Naive thymus-derived CD8-positive, alpha-beta T cell (primary cell): ENCODE results near the gene CTIF. TPM values are rescaled to one million over a fixed set of nuclear protein-coding genes. Genes with fewer than 3 reads are reported as not detected.
"Not testable (repeated sequence)": the region's sequence is repeated elsewhere in the genome, so short reads cannot be mapped to it uniquely, and the experiment has no call there.

Experiments used
- ATAC-seq, 2 donors: fragments of 150-1000 bp; cut with Tn5 transposase in 1 of 2; sonication (Bioruptor Pico), chemical (Tn5 transposase) in 1 of 2; 1 replicate in 1 of 2; 2 replicates in 1 of 2; pipeline ENCODE4 v1.10.0; 2021; ENCODE audit warnings: mild to moderate bottlenecking in 2 of 2, moderate library complexity in 2 of 2
- POLR2A ChIA-PET: fragments of 350-600 bp; sonication (Branson Sonifier 250); formaldehyde crosslinking; loops from one replicate; lab custom pipeline; 2021; ENCODE audit warnings: antibody characterized with exemption; lab: Charles Lee
- DNase-seq, 10 donors: peaks; one replicate each; pipeline versions ENCODE4 v3.0.0 to v3.0.0-alpha.2; 2020 to 2022
- H3K27ac Mint-ChIP-seq, 10 donors: one replicate each; pipeline ENCODE4 v1.8.0; 2020 to 2022; ENCODE audit warnings: mild to moderate bottlenecking in 10 of 10, mixed read lengths in 10 of 10, moderate library complexity in 4 of 10, inconsistent platforms in 1 of 10
- H3K27me3 Mint-ChIP-seq, 5 donors: one replicate each; pipeline ENCODE4 v1.8.0; 2021 to 2022; ENCODE audit warnings: mixed read lengths in 5 of 5
- H3K36me3 Mint-ChIP-seq, 3 donors: one replicate each; pipeline ENCODE4 v1.8.0; 2020 to 2022; ENCODE audit warnings: mixed read lengths in 3 of 3, mild to moderate bottlenecking in 2 of 3, inconsistent platforms in 1 of 3
- H3K4me1 Mint-ChIP-seq, 4 donors: one replicate each; pipeline ENCODE4 v1.8.0; 2021 to 2022; ENCODE audit warnings: mixed read lengths in 4 of 4
- H3K4me3 Mint-ChIP-seq, 10 donors: one replicate each; pipeline ENCODE4 v1.8.0; 2020 to 2022; ENCODE audit warnings: mild to moderate bottlenecking in 10 of 10, mixed read lengths in 10 of 10, moderate library complexity in 6 of 10, inconsistent platforms in 1 of 10
- H3K9me3 Mint-ChIP-seq, 9 donors: one replicate each; pipeline ENCODE4 v1.8.0; 2020 to 2022; ENCODE audit warnings: mixed read lengths in 9 of 9, mild to moderate bottlenecking in 3 of 9, inconsistent platforms in 1 of 9, moderate library complexity in 1 of 9
- polyA plus RNA-seq, 3 donors: library from polyadenylated mRNA; unstranded; fragments of 300-500 nt; fragmentation: Illumina TruSeq; gene quantifications; one replicate each; pipeline ENCODE4 v1.2.3, GENCODE V29; 2021
- total RNA-seq, 8 experiments: library from RNA in 2 of 8; stranded (reverse) in 2 of 8; gene quantifications; one replicate each; pipeline ENCODE4 v1.2.3 and lab custom pipeline; 2021 to 2026

CTIF gene
- total and polyA plus RNA-seq, 5 experiments from 2014 or later: 0.06 to 3.4 (median 2.0) TPM; not detected in 2

- POLR2A ChIA-PET: no interaction called here
- Mint-ChIP-seq H3K9me3 (peaks cover 0 to 9% (median 2%) of the 10 kb centered on the region in 9 donors), H3K4me3 (no peak overlapping the region), H3K27ac (no peak overlapping the region), H3K36me3 (peaks cover 0 to 8% (median 0%) of the 10 kb centered on the region in 3 donors), H3K27me3 (peaks cover 0 to 18% (median 3%) of the 10 kb centered on the region in 5 donors), H3K4me1 (no peaks in the 10 kb centered on the region)
- ATAC-seq (no peak), DNase-seq (no peak)
Measured at GRCh38 chr18:48642503-48642902, 103.7 kb downstream of the CTIF start.

DNA sequence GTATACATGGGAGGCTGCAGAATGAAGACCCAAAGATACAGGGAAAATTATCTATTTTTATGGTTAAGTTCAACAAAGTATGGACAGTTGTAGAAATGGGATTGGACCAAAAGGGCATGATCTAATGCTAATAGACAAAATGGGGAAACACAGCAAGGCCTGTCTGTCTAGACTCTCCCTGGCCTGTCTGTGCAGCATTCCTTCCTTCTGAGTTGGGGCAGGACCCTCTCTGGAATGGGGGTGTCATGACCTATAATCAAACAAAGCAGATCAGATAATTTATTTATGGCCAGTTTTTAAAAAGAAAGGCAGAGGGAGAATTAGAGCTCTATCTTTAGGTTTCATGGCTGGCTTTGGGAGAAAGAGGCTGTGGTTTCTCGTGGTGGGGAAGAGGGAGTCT, 104.4 kb downstream of the CTIF start:
- no peak for ATAC-seq
- no peak overlapping the region for H3K27ac Mint-ChIP-seq
- peaks cover 0 to 9% (median 2%) of the 10 kb centered on the region in 9 donors for H3K9me3 Mint-ChIP-seq
- H3K4me3 Mint-ChIP-seq: no peak overlapping the region
- POLR2A ChIA-PET: no interaction called here
- H3K36me3 Mint-ChIP-seq: peaks cover 0 to 8% (median 0%) of the 10 kb centered on the region in 3 donors
- H3K4me1 Mint-ChIP-seq: no peaks in the 10 kb centered on the region
- DNase-seq: no peak
- peaks cover 0 to 14% (median 3%) of the 10 kb centered on the region in 5 donors for H3K27me3 Mint-ChIP-seq

GRCh38 chr18:48644029-48644428, 105.2 kb downstream of the CTIF start:
- POLR2A ChIA-PET: no interaction called here
- no peak overlapping the region for H3K4me3 Mint-ChIP-seq
- no peak for DNase-seq
- H3K4me1 Mint-ChIP-seq: no peaks in the 10 kb centered on the region
- H3K9me3 Mint-ChIP-seq: peaks cover 0 to 9% (median 2%) of the 10 kb centered on the region in 9 donors
- peaks cover 0 to 8% (median 0%) of the 10 kb centered on the region in 3 donors for H3K36me3 Mint-ChIP-seq
- peaks cover 0 to 8% (median 2%) of the 10 kb centered on the region in 5 donors for H3K27me3 Mint-ChIP-seq
- ATAC-seq: no peak
- no peak overlapping the region for H3K27ac Mint-ChIP-seq

- no peaks in the 10 kb centered on the region for H3K4me1 Mint-ChIP-seq
- H3K27ac Mint-ChIP-seq: no peak overlapping the region
- peaks cover 0 to 9% (median 2%) of the 10 kb centered on the region in 9 donors for H3K9me3 Mint-ChIP-seq
- no peak for ATAC-seq
- POLR2A ChIA-PET: no interaction called here
- H3K27me3 Mint-ChIP-seq: peaks cover 0 to 8% (median 1%) of the 10 kb centered on the region in 5 donors
- no peak overlapping the region for H3K4me3 Mint-ChIP-seq
- H3K36me3 Mint-ChIP-seq: peaks cover 0 to 8% (median 0%) of the 10 kb centered on the region in 3 donors
- DNase-seq: no peak
Measured at GRCh38 chr18:48645427-48646002, 106.7 kb downstream of the CTIF start.

DNA sequence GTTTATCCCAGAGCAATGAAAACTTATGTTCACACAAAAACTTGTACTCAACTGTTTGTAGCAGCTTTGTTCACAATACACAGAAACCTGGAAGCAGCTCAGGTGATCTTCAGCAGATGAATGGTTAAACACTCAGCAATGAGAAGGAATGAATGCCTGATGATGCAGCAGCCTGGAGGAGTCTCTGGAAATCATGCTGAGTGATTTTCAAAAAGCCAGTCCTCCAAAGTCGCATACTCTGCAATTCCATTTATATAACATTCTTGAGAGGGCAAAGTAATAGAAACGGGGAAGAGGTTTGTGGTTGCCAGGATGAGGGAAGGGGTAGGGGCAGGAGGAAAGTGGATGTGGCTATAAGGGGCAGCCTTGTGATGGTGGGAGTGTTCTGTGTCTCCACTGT, 108.1 kb downstream of the CTIF start:
- no peak overlapping the region for H3K4me3 Mint-ChIP-seq
- H3K27me3 Mint-ChIP-seq: peaks cover 0 to 8% (median 2%) of the 10 kb centered on the region in 5 donors
- no peak for DNase-seq
- H3K9me3 Mint-ChIP-seq: peaks cover 0 to 6% (median 2%) of the 10 kb centered on the region in 9 donors
- no peaks in the 10 kb centered on the region for H3K4me1 Mint-ChIP-seq
- POLR2A ChIA-PET: no interaction called here
- H3K36me3 Mint-ChIP-seq: peaks cover 0 to 8% (median 0%) of the 10 kb centered on the region in 3 donors
- ATAC-seq: no peak
- no peak overlapping the region for H3K27ac Mint-ChIP-seq

- ATAC-seq (no peak), DNase-seq (no peak)
- Mint-ChIP-seq H3K4me3 (no peak overlapping the region), H3K36me3 (no peaks in the 10 kb centered on the region), H3K27me3 (peaks cover 0 to 3% (median 2%) of the 10 kb centered on the region in 5 donors), H3K27ac (no peak overlapping the region), H3K4me1 (no peaks in the 10 kb centered on the region), H3K9me3 (peaks cover 0 to 3% (median 0%) of the 10 kb centered on the region in 9 donors)
- POLR2A ChIA-PET: interaction anchor here (1.1 kb wide), 1 partner anchor 41 kb away, joined by 3 read pairs; no protein-coding TSS in a partner anchor
Measured at GRCh38 chr18:48649231-48649630, 110.4 kb downstream of the CTIF start.

DNA sequence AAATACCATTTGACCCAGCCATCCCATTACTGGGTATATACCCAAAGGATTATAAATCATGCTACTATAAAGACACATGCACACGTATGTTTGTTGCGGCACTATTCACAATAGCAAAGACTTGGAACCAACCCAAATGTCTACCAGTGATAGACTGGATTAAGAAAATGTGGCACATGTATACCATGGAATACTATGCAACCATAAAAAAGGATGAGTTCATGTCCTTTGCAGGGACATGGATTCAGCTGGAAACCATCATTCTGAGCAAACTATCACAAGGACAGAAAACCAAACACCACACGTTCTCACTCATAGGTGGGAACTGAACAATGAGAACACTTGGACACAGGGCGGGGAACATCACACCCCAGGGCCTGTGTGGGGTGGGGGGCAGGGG, 115.8 kb downstream of the CTIF start:
- H3K36me3 Mint-ChIP-seq, H3K4me3 Mint-ChIP-seq, DNase-seq, POLR2A ChIA-PET, H3K4me1 Mint-ChIP-seq, ATAC-seq, H3K9me3 Mint-ChIP-seq, H3K27ac Mint-ChIP-seq, H3K27me3 Mint-ChIP-seq: not testable (repeated sequence)

DNA sequence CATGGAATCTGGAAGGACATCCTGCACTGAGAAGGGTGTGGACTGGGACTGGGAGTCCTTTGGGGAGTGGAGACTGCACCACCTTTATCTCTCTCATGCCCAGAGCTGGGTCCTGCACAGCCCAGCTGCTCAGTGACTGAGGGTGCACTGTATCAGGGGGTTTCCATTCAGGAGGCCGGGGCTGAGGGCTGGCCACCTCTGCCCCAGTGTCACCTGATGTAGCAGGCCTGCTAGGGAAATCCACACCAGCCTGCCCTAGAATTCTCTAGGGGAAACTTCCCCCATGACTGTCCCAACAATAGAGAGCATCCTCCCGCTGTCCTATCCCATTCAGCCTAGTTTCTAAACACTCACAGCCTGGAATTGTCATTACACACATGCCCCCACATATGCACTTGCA, 116.7 kb downstream of the CTIF start:
- Mint-ChIP-seq H3K4me3 (no peak overlapping the region), H3K4me1 (no peaks in the 10 kb centered on the region), H3K36me3 (no peaks in the 10 kb centered on the region), H3K9me3 (peaks cover 0 to 3% (median 0%) of the 10 kb centered on the region in 9 donors), H3K27me3 (peaks cover 0 to 3% (median 0%) of the 10 kb centered on the region in 5 donors), H3K27ac (peak overlapping the region in 1 of 10 donors; percentile 3)
- ATAC-seq (no peak), DNase-seq (no peak)
- POLR2A ChIA-PET: no interaction called here

GRCh38 chr18:48656176-48656575, 117.3 kb downstream of the CTIF start:
- POLR2A ChIA-PET: no interaction called here
- peaks cover 0 to 3% (median 0%) of the 10 kb centered on the region in 9 donors for H3K9me3 Mint-ChIP-seq
- ATAC-seq: no peak
- H3K4me3 Mint-ChIP-seq: no peak overlapping the region
- H3K27ac Mint-ChIP-seq: no peak overlapping the region
- DNase-seq: no peak
- H3K4me1 Mint-ChIP-seq: no peaks in the 10 kb centered on the region
- H3K36me3 Mint-ChIP-seq: no peaks in the 10 kb centered on the region
- peaks cover 0 to 3% (median 0%) of the 10 kb centered on the region in 5 donors for H3K27me3 Mint-ChIP-seq

DNA sequence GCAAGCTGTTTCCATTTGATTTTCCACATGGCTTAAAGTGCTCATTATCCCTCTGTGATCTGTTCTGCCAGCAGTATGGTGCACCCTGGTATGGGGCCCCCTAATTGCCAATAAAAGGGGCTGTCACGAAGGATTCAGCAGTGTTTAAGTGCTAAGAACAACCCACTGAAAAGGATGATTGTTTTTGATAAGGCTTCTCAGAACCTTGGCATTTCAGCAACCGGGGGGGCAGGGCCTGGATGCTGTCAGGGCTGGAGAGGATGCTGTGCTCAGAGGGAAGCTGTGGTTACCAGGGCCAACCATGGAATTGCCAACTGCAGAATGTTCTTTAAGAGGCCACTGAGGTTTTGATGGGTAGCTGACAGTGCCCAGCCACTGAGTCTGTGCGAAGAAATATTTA, 117.8 kb downstream of the CTIF start:
- Mint-ChIP-seq H3K27me3 (peaks cover 0 to 2% (median 0%) of the 10 kb centered on the region in 5 donors), H3K9me3 (peaks cover 0 to 3% (median 0%) of the 10 kb centered on the region in 9 donors), H3K27ac (no peak overlapping the region), H3K4me1 (no peaks in the 10 kb centered on the region), H3K4me3 (no peak overlapping the region), H3K36me3 (no peaks in the 10 kb centered on the region)
- ATAC-seq (no peak), DNase-seq (no peak)
- POLR2A ChIA-PET: no interaction called here

DNA sequence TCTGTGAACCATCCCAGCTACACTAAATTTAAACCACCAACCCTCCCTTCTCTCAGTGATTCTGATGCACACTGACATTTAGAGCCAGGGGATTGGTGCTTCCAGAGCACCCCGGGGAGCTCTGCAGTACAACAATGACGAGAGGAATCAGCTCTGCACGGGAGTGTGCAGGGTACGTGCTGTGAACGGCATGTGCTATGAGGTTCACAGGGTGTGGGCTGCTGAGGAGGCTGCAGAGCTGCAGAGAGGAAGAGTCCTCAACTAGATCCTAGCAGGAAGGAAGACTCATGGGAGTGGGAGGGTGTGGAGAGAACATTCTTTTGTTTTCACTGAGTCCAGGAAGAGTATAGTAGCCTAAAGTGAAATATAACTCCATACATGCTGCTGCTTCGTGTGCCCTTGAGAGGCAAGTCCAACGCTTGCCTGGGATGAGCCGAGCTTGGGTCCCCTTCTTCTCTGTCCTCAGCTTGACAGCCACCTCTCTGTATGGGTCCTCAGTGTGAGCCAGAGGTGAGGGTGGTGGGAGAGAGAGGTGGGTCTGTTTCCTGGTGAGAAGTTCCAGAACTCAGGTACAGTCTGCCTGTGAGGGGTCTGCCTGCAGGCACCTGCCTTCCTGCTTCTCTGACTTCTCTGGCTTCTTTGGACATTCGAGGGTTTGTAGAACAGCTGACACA, 118.8 kb downstream of the CTIF start:
- Mint-ChIP-seq H3K36me3 (no peaks in the 10 kb centered on the region), H3K4me1 (no peaks in the 10 kb centered on the region), H3K27me3 (peaks cover 0 to 4% (median 0%) of the 10 kb centered on the region in 5 donors), H3K27ac (no peak overlapping the region), H3K9me3 (peaks cover 0 to 3% (median 0%) of the 10 kb centered on the region in 9 donors), H3K4me3 (no peak overlapping the region)
- DNase-seq (peak in 1 of 10 donors; percentile 3), ATAC-seq (no peak)
- POLR2A ChIA-PET: no interaction called here

DNA sequence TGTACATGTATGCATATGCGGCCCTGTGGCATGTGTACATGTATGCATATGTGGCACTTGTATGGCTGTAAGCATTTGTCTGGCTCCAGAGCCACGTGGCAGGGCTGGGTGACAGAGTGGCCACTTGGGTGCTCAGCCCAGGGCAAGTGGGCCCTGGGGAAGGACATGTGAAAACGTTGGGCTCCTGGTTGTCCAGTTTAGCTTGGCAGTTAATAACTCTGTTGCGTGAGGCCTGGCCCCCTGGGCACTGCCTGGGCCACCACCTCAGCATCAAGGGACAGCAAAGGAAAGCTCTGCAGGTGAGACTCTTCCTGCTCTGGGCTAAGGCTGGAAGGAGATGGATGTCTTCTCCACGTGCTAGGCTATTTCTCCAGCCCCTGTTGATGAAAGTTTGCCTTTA, 119.9 kb downstream of the CTIF start:
- Mint-ChIP-seq H3K36me3 (no peaks in the 10 kb centered on the region), H3K4me3 (no peak overlapping the region), H3K27me3 (peaks cover 3 to 12% (median 3%) of the 10 kb centered on the region in 5 donors), H3K27ac (no peak overlapping the region), H3K9me3 (no peaks in the 10 kb centered on the region), H3K4me1 (peaks cover 0 to 4% (median 0%) of the 10 kb centered on the region in 4 donors)
- DNase-seq: peak in 1 of 10 donors; percentile 7
- POLR2A ChIA-PET: no interaction called here
- no peak for ATAC-seq
